ENCODE results near the gene FAM241B.

GRCh38 chr10:69634759-69635425, 4.8 kb downstream of the FAM241B start:
- TF ChIP-seq, protein P1, sequence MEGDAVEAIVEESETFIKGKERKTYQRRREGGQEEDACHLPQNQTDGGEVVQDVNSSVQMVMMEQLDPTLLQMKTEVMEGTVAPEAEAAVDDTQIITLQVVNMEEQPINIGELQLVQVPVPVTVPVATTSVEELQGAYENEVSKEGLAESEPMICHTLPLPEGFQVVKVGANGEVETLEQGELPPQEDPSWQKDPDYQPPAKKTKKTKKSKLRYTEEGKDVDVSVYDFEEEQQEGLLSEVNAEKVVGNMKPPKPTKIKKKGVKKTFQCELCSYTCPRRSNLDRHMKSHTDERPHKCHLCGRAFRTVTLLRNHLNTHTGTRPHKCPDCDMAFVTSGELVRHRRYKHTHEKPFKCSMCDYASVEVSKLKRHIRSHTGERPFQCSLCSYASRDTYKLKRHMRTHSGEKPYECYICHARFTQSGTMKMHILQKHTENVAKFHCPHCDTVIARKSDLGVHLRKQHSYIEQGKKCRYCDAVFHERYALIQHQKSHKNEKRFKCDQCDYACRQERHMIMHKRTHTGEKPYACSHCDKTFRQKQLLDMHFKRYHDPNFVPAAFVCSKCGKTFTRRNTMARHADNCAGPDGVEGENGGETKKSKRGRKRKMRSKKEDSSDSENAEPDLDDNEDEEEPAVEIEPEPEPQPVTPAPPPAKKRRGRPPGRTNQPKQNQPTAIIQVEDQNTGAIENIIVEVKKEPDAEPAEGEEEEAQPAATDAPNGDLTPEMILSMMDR (IDR thresholded peaks at IDR 0.05): no peak
- no peak for TF ChIP-seq EZH2 (IDR thresholded peaks at IDR 0.05; ENCODE audit: borderline replicate concordance, insufficient read depth, low read depth, low read length, poor library complexity, severe bottlenecking)
